Measurements from ENCODE around the gene DCXR. TPM values are rescaled to one million over a fixed set of nuclear protein-coding genes. Genes with fewer than 3 reads are reported as not detected.

The DCXR gene
- polyA plus RNA-seq, 3 donors = 88.8 to 93.1 (median 90.3) TPM

GRCh38 chr17:82014432-82014831, 23.1 kb downstream of the DCXR start:
- no peak overlapping the region for H3K27ac Mint-ChIP-seq
- H3K4me3 Mint-ChIP-seq = no peak overlapping the region
- peaks cover 0 to 2% (median 0%) of the 10 kb centered on the region in 3 donors for H3K27me3 Mint-ChIP-seq (ENCODE audit: low read depth in 3 of 3)
- Histone ChIP-seq H3K9me3 (replicated peaks in 1 of 2; ENCODE audit: control insufficient read depth in 1 of 2, insufficient read depth in 1 of 2, low read length in 2 of 2) (no peaks in the 10 kb centered on the region), H3K27ac (ENCODE audit: low read depth in 1 of 2, low read length in 2 of 2) (no peak overlapping the region), H3K4me1 (ENCODE audit: control insufficient read depth in 1 of 2, insufficient read depth in 2 of 2, low read length in 2 of 2) (no peaks in the 10 kb centered on the region), H3K4me2 (replicated peaks; ENCODE audit: extremely low read depth, low read length, poor library complexity, severe bottlenecking) (no peak overlapping the region), H3K27me3 (ENCODE audit: control insufficient read depth in 2 of 2, insufficient read depth in 2 of 2, low read length in 2 of 2) (no peaks in the 10 kb centered on the region), H3K4me3 (replicated peaks in 1 of 3; ENCODE audit: low read depth in 2 of 3, low read length in 3 of 3) (no peak overlapping the region), H3K79me2 (ENCODE audit: insufficient read depth, low read length) (no peaks in the 10 kb centered on the region), H2AFZ (ENCODE audit: insufficient read depth, low read depth, low read length, poor library complexity, severe bottlenecking) (no peak overlapping the region), H4K20me1 (ENCODE audit: insufficient read depth, low read length) (peaks cover 2% of the 10 kb centered on the region), H3K36me3 (replicated peaks in 1 of 2; ENCODE audit: control insufficient read depth in 1 of 2, insufficient read depth in 2 of 2, low read length in 2 of 2) (peaks cover 16 to 22% of the 10 kb centered on the region in 2 donors), H3K9ac (ENCODE audit: insufficient read depth, low read length, poor library complexity, severe bottlenecking) (no peak overlapping the region)
- DNase-seq = no peak
- no peak for TF ChIP-seq CTCF (IDR thresholded peaks at IDR 0.05)
- no peaks in the 10 kb centered on the region for H3K9me3 Mint-ChIP-seq
- intact Hi-C loops (cut with micrococcal nuclease) = no loop called here
- WGBS (ENCODE audit: insufficient coverage) = 86% methylated on average over 20 of the region's 23 CpGs
- H3K4me1 Mint-ChIP-seq = no peaks in the 10 kb centered on the region
- peaks cover 9 to 27% of the 10 kb centered on the region in 2 donors for H3K36me3 Mint-ChIP-seq

- Histone ChIP-seq H3K36me3 (replicated peaks in 1 of 2; ENCODE audit: control insufficient read depth in 1 of 2, insufficient read depth in 2 of 2, low read length in 2 of 2) (peaks cover 16 to 22% of the 10 kb centered on the region in 2 donors), H3K4me1 (ENCODE audit: control insufficient read depth in 1 of 2, insufficient read depth in 2 of 2, low read length in 2 of 2) (no peaks in the 10 kb centered on the region), H3K27me3 (ENCODE audit: control insufficient read depth in 2 of 2, insufficient read depth in 2 of 2, low read length in 2 of 2) (no peaks in the 10 kb centered on the region), H3K79me2 (ENCODE audit: insufficient read depth, low read length) (no peaks in the 10 kb centered on the region), H2AFZ (ENCODE audit: insufficient read depth, low read depth, low read length, poor library complexity, severe bottlenecking) (no peak overlapping the region), H3K9me3 (replicated peaks in 1 of 2; ENCODE audit: control insufficient read depth in 1 of 2, insufficient read depth in 1 of 2, low read length in 2 of 2) (no peaks in the 10 kb centered on the region), H3K4me2 (replicated peaks; ENCODE audit: extremely low read depth, low read length, poor library complexity, severe bottlenecking) (no peak overlapping the region), H3K9ac (ENCODE audit: insufficient read depth, low read length, poor library complexity, severe bottlenecking) (no peak overlapping the region), H3K27ac (ENCODE audit: low read depth in 1 of 2, low read length in 2 of 2) (no peak overlapping the region), H4K20me1 (ENCODE audit: insufficient read depth, low read length) (no peaks in the 10 kb centered on the region), H3K4me3 (replicated peaks in 1 of 3; ENCODE audit: low read depth in 2 of 3, low read length in 3 of 3) (no peak overlapping the region)
- intact Hi-C loops (cut with micrococcal nuclease) = no loop called here
- Mint-ChIP-seq H3K27me3 (ENCODE audit: low read depth in 3 of 3) (peaks cover 0 to 2% (median 2%) of the 10 kb centered on the region in 3 donors), H3K36me3 (peaks cover 7 to 26% of the 10 kb centered on the region in 2 donors), H3K9me3 (no peaks in the 10 kb centered on the region), H3K4me3 (no peak overlapping the region), H3K4me1 (no peaks in the 10 kb centered on the region), H3K27ac (peak overlapping the region in 1 of 7 donors; percentile 3)
- 97% methylated on average over 16 of the region's 16 CpGs for WGBS (ENCODE audit: insufficient coverage)
- DNase-seq = no peak
- no peak for TF ChIP-seq CTCF (IDR thresholded peaks at IDR 0.05)
Measured at GRCh38 chr17:82013772-82014321, 23.6 kb downstream of the DCXR start.
